ENCODE results near the gene MEN1.
"Not testable (repeated sequence)": the region's sequence is repeated elsewhere in the genome, so short reads cannot be mapped to it uniquely, and the experiment has no call there.

Gene MEN1

DNA sequence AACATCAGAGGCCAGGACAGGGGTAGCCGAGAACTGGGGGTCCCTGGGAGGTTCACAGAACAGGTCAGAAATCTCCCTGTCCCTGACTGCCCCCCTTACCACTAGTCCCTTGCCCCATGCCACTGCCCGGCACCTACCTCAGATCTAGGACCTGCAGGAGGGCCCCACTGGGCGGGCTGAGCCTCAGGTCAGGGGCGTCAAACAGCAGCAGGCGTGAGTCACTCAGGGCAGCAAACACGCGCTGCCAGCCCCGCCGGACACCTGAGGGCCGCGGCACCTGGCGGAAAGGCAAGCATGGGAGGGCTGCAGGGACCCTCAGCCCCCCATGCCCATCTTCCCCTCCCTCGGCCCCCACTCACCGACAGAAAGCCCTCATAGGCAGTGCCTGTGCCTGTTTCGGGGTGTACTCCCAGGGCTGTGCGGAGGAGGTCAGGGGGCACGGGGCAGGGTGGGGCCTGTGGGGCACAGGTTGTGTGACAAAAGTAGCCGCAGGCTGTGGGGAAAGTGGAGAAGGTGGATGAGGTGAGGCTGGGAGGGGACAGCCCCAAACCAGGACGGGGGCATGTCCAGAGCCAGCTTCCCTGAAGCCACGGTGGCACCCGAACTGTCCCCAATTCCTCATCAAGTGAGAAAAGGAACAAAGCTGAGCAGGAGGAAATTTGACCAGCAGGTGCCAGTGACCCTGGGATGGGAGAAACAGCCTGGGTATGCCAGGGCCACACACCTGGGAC, 22.3 kb upstream of the MEN1 start:
- no peak for DNase-seq (ENCODE audit: low spot score)

DNA sequence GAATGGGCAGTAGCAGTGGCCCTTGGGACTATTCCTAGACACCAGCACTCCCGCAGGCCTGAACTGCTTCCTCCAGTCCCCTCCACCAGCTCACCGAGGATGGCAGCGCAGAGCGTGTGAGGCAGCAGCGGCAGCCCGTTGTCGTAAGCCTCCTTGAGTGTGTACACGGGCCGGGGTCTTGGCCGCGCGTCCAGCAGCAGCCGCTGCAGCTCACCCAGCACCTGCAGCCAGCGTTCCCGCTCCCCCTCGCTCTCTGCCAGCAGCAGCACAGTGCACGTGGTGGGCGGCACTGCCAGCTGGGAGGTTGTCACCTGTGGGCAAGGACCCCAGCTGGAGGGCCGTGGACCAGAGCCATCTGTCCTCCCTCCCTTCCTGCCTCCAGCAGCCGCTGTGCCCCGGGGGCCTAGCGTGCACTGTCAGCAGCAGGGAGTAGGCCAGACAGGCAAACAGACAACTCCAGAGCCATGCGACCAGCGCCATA, 21.1 kb upstream of the MEN1 start:
- DNase-seq (ENCODE audit: low spot score) = no peak

DNA sequence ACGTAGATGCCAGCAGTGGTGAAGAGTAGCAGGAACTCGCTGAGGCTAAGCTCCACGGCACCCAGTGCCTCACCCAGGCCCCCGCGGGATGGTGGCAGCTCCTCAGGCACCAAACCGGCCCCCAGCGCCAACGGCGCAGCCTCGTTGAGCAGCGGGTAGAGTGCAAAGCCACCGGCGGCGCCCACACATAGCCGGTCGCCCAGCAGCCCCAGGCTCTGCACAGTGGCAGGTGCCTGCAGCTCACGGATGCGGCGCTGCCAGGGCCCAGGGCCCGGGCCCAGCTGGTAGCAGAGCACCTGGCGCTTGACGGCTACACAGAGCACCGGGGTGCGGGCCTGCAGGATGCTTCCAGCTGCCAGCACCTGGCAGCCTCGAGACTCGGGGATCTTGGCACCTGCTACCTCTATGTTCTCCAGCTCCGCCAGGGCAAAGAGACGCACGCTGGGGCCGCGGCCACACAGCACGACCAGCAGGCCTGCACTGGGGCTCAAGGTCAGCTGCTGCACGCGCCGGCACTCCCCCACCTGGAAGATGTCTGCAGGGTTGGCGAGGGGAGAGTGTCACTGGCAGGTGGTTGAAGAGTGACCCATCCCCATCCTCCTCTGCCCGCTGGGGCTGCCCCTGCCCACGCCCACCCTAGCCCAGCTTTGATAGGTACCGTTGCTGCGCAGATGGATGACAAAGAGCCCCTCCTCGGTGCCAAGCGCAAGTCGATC, 19.3 kb upstream of the MEN1 start:
- no peak for DNase-seq (ENCODE audit: low spot score)

DNA sequence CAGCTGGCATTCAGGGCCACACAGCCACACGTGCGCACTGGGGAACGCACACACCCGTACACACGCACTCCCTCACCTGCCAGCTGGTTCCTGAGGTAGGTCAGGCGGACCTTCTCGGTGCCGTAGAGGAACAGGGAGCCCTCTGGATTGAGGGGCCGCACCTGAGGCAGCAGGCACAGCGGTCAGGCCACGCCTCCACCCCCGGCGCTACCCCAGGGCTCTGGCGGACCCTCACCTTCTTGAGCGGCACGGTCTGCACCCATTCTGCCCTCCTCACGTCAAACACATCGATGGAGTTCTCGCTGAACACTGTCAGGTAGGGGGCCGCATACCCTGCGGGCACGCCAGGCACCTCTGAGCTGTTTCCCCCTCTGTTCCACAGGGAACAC, 17.1 kb upstream of the MEN1 start:
- DNase-seq (ENCODE audit: low spot score) = no peak

DNA sequence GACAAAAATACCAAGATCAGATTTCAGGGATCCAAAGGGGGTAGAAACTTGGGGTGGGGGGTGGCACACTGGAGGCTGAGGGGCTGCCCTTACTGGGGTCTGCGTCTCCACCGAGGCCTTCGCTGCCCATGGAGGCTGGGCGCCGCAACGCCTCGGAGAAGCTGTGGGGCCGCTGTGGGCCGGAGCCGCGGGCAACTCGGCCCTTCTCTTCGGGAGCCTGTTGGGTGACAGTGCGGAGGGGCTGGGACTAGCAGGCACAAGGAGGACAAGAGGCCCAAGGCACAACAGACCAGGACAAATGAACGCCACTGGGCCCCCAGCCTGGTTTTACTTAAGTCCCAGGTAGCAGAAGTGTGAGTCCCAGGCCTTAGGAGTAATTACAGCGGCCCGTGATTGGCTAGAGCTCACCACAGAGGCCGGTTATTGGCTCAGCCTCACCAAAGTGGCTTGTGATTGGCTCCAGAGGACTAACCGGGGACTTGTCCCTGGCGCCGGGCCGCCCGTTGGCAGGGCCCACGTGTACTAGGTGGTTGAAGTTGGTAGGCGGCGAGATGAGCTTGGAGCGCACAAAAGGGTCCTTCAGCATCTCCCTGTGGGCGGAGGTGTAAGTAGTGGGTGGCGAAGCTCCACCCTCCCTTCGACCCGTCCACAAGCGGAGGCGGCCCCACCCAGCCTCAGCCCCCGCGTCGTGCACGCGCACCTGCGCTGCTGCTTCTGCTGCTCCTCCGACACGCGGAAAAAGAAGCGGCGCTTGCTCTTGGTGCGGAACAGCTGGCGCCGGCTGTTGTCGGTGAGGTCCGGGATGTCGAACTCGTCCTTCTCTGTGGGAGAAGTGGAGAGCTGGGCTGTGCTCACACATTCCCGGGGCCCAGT, 16.5 kb upstream of the MEN1 start:
- DNase-seq (ENCODE audit: low spot score) = no peak

DNA sequence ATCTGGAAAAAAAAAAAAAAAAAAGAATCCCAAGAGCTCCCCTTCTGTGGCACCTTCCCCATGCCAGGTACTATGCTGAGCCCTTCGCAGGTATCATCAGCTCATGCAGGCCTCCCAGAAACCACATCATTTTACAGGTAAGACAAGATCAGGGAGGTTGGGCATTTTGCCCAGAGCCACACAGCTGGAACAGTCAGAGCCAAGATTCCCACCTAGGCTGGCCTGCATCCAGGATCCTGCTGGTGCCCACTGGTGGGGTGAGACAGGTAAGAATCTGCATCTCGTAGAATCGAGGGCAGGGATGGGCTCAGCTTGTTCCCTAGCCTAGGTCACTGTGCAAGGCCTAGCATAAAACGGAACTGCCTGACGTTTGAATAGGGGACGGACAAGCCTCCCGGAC, 15.7 kb upstream of the MEN1 start:
- DNase-seq (ENCODE audit: low spot score) = no peak

DNA sequence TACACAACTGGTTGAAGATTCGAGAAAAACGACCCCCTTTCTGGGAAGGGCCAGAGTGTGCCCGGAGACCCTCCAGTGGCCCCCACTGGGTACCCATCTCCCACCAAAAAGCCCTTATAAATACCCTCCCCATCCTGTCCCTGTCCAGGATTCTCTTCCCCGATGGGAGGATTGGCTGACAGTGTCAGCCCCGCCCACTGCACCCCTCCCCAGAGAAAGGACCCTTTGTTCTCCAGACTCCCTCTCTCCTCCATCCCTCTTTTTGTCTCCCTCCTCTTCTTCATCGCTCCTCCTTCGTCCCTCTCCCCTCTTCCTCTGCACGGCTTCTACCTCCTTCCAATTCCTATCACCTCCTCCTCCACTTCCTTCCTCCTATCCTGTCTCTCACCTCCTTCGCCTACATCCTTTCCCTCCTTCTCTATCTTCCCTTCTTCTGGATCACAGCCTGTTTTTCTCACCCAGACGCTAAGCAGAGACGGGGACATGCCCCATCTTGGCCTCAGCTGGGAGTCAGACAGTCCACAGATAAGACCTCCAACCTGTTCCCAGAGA, 13.3 kb upstream of the MEN1 start:
- no peak for DNase-seq (ENCODE audit: low spot score)

DNA sequence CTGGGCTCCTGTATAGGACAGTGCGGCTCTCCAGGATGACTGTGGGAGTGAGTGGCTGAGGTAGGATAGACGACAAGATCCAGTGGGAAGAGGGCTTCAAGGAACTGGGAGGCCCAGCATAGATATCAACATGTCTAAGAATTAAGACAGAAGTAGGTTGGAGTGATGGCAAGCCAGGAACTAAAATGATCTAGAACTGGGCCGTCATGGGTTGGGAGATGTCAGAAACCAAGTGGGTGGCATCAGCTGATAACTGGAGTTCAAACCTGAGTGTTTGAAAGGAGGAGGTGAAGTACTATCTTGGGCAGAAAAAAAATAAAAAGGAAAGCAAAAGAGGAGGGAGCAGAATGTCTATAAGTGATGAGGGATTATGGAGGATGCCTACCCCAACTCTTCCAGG, 7.1 kb upstream of the MEN1 start:
- no peak for DNase-seq (ENCODE audit: low spot score)

DNA sequence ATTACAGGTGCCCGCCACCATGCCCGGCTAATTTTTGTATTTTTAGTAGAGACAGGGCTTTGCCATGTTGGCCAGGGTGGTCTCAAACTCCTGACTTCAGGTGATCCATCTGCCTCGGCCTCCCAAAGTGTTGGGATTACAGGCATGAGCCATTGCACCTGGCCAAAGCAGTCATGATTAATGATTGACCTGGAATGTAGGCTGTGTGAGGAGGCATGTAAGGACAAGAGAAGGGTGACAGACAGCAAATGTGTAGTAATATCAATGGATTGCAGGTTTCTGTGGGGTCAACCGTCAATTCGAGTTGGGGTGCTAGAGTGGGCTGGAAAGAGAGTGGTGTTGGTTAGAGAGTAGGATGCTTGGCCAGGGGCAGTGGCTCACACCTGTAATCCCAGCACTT, 5.1 kb upstream of the MEN1 start:
- DNase-seq (ENCODE audit: low spot score) = not testable (repeated sequence)

DNA sequence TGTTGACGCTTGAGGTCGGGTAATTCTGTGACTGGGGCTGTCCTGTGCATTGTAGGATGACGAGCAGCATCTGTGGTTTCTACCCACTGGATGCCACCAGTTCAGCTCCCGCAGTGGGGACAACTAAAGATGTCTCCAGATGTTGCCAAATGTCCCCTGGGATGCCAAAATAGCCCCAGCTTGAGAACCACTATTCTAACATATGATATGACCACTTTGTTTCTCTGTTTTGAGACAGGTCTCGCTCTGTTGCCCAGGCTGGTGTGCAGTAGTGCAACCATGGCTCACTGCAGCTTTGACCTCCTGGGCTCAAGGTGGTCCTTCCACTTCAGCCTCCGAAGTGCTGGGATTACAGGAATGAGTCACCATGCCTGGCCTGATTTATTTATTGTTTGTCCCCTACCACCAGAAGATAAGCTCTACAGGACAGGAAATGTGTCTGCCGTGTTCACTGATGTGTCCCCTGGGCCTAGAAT, 4.4 kb upstream of the MEN1 start:
- DNase-seq (ENCODE audit: low spot score) = no peak

DNA sequence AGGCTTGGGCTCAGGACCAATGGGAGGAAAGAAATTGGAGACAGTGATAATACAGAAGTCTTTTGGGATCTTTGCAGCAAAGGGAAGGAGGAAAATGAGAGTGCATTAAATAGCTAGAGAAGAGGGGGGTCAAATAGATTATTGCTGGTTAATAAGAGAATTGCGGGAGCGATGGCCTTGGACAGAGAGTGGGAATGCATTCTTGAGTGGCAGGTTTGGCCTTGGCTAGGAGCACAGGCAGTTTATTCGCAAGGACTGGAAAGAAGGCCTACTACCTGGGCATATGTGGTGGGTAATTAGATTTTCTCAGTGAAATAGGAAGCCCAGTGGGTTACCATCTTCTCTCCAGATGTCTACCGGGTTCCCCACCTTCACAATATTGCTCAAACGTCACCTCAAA, 3.5 kb upstream of the MEN1 start:
- DNase-seq (ENCODE audit: low spot score) = no peak

DNA sequence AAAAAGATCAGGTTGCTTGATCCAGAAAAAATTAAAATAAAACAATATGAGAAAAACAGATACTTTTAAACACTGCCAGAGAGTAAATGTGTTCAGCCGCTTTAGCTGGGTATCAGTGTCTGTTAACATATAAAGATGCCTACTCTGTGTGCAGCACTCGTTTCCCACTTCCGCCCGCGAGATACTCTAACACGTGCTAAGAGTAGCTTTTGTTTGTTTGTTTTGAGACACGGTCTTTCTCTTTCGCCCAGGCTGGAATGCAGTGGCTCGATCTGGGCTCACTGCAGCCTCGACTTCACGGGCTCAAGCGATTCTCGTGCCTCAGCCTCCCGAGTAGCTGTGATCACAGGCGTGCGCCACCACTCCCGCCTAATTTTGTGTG, 531 bp upstream of the MEN1 start:
- no peak for DNase-seq (ENCODE audit: low spot score)

DNA sequence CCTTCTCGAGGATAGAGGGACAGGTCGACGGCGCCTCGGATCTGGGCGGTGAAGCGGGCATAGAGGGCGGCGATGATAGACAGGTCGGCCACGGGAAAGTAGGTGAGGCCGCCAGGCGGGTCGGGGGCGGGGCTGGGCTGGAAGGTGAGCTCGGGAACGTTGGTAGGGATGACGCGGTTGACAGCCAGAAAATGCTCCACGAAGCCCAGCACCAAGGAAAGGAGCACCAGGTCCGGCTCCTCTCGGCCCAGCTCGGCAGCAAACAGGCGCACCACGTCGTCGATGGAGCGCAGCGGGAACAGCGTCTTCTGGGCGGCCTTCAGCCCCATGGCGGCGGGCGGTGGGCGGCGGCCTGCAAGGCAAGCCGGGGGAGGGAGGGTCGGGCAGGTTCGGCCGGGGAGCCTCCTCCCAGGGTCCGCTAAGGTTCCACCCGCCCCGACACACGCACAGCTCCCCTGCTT, 540 bp downstream of the MEN1 start:
- peak; percentile 31 for DNase-seq (ENCODE audit: low spot score)

DNA sequence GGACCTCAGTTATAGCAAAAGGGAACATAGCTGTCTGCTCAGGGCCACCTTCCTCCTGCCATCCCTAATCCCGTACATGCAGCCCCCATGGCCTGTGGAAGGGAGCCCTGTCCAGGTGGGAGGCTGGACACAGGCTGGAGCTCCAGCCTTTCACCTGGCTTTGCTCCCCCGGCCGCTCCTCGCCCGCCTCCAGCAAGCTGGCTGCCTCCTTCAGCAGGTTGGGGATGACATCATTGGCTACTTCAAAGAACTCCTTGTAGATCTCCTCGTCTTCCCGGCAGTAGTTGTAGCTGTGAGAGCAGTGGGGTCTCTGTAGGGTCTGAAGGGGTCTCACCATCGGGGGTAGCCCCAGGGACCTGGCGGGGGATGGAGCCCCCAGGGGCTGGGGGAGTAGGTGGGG, 4.9 kb downstream of the MEN1 start:
- no peak for DNase-seq (ENCODE audit: low spot score)

DNA sequence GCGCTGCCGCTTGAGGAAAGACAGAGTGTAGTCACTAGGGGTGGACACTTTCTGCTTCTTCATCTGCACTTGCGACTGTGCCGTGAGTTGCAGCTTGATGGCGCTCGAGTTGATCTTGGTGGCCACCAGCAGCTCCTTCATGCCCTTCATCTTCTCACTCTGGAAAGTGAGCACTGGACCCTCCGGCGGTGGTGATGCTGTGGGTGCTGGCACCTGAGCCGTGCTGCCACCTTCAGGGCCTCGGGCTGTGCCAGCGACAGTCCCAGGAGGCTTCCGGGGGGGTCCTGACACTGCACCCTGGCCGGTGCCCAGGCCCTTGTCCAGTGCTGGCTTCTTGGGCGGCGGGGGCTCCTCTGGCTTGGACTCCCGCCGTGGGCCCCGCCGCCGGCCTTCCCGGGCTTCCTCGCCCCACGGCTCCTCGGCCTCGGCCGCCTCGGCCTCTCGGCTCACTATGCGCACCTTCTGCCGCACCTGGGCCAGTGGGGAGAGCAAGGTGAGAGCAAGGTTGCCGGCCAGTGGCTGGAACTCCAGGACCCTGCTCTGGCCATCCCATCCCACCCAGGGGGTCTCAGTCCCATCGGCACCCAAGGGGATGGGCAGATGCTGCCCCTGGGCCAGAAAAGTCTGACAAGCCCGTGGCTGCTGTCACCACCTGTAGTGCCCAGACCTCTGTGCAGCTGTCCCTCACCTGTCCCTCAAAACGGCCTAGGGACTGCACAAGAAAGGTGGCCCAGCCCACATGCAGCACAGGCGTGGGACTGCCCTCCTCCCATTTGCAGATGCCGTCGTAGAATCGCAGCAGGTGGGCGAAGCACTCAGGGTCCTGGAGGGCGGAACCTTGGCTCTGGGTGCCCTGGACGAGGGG, 5.8 kb downstream of the MEN1 start:
- no peak for DNase-seq (ENCODE audit: low spot score)

DNA sequence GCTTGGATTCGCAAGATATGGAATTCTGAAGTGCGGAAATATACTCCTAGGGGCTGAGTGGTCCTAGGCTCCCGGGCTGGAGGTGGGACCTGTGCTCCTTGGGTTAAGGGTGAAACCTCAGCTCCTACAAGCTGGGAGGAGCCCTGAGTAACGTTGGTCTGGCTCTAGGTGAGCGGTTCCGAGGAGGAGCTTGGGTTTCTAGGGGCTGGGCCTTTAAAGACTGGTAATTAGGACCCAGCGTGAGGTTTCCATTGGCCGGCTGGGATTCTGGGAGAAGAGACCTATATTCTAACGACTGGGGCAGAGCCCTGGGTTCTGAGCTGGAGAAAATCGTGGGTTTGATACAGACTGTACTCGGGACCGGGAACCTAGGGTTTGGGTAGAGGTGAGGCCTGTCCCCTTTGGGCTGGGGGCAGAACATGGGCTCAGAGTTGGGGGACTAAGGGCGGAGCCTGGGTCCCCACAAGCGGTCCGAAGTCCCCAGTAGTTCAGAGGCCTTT, 6.5 kb downstream of the MEN1 start:
- DNase-seq (ENCODE audit: low spot score) = no peak

DNA sequence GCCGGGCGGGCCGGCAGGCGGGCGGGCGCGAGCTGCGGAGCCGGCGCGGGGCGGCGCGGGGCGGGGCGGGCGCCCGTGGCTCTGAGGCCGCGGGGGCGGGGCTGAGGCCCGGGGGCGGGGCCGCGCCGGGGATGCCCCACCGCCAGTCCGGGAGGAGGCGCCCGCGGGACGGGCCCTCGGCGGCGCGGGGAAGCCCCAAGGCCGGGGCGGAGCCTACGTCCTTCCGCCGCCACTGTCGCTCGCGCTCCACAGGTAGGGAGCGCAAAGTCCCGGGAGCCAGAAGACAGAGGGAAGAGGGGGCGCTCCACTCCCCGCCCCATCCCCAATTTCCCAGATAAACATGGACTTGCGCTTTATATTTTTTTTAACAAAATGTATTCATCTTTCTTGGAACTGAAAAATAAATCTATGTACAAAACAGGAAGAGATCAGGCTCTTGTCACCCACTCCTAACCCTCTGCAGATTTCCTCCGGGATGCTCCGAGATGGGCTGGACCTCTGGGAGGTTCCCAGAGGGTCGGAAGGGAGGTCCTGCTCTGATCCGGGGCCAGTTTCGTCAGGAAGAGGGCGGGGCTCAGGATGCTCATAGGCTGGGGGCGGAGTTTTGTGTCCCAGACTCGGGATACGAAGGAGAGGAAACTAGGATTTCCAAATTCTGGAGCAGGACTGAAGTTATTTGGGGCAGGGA, 7.0 kb downstream of the MEN1 start, which contains the start of gene MAP4K2:
TSS of gene MAP4K2 (minus strand) at position 57 of the 688 bp plus-strand sequence. CDS start 65 bp downstream, outside the sequence.
- DNase-seq (ENCODE audit: low spot score) = peak; percentile 86

DNA sequence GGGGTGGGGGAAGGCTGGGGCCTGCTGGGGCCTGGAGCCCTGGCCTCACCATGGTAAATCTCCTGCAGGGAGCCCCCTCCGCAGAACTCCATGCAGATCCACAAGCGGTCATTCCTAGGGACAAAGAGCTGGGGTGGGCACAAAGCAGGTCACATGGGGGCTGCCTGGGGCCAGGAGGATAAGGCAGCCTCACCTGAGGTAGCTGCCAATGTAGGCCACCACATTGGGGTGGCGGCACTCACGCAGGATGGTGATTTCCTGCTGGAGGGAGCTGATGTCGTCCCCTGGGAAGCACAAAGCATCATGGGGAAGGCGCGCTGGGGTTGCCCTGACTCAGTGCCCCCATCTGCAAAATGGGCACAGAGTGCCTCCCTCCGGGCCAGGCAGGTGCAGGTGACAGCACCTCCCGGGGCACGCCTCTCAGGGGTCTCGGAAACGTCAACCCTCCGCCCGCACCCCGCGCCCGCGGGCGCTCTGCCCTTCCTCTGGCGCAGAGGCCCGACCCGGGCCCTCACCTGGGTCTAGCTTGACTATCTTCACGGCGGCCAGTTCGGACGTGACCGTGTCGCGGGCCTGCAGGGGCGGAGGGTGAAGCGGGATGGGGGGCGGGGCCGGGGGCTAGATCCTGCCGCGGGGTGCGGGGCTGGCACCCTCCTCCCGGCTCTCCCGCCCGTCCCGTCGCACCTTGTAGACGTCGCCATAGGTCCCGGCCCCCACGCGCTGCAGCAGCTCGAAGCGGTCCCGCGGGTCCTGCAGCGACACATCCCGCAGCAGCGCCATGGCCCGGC, 7.8 kb downstream of the MEN1 start:
- no peak for DNase-seq (ENCODE audit: low spot score)

DNA sequence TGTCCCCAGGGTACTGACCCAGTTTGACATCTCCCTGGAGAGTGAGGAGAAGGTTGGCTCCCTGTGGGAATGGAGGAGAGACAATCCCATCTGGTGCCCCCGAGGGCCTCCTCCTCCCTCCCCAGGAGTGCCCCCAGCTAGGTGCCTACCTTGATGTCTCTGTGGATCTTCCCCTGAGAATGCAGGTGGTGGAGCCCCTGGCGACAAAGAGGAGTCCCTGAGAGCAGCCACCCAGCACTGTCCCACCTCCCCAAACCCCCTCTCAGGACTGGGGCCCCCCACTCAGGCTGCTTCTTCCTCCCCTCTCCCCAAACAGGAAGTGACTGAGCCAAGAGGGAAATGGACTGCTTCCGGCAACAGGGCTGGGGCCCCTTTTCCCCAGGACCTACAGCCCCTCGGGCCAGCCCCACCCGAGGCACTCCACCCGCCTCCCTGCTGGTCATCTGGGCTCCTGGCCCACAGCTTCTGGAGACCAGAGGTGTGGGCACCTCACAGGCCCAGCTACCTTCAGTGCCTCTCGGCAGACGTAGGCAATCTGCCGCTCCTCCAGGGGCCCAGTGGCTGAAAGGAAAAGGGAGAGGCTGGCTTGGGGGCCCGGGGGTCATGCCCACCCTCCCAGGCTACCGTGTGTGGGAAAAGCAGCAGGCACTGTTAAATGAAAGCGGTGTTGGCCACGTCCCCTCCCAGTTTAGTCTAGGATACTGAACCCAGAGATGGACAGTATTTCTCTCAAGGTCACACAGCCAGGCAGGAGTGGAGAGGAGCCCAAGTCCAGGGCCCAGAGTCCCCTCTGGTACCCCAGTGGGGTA, 8.6 kb downstream of the MEN1 start:
- DNase-seq (ENCODE audit: low spot score) = no peak

Measured in LoVo (cell line).